Vagina (tissue), 2 donors: Measurements from ENCODE around the gene NCAPG. TPM values are rescaled to one million over a fixed set of nuclear protein-coding genes. Genes with fewer than 3 reads are reported as not detected.

Experiments
- DNase-seq, 2 donors: peaks; one replicate each; pipeline ENCODE4 v3.0.0-alpha.2; 2017; ENCODE audit errors: extremely low spot score in 2 of 2
- H3K27ac ChIP-seq: fragments of 200-600 bp; sonication (generic); one replicate; pipeline ENCODE4 v1.5.1; 2019
- H3K27me3 ChIP-seq: fragments of 200-600 bp; sonication (generic); one replicate; pipeline ENCODE4 v1.5.1; 2019
- H3K36me3 ChIP-seq, 2 donors: fragments of 200-600 bp; sonication (generic); one replicate each; pipeline ENCODE4 v1.5.1; 2017 to 2019
- H3K4me1 ChIP-seq: fragments of 200-600 bp; sonication (generic); one replicate; pipeline ENCODE4 v1.5.1; 2019
- H3K4me3 ChIP-seq, 2 donors: fragments of 200-600 bp; sonication (generic); 1 replicate in 1 of 2; 2 replicates in 1 of 2; pipeline ENCODE4 v1.5.1; 2016 to 2019
- H3K9me3 ChIP-seq: fragments of 200-600 bp; sonication (generic); one replicate; pipeline ENCODE4 v1.5.1; 2019
- POLR2A ChIP-seq, 2 donors: fragments of 450-650 bp; IDR thresholded peaks; one replicate each; pipeline ENCODE4 v1.6.1; 2017; ENCODE audit warnings: antibody characterized with exemption in 2 of 2, mild to moderate bottlenecking in 2 of 2, moderate library complexity in 2 of 2
- POLR2AphosphoS5 ChIP-seq, 2 donors: sonication (generic); formaldehyde crosslinking; IDR thresholded peaks; one replicate each; pipeline ENCODE4 v1.9.0; 2017; ENCODE audit warnings: antibody characterized with exemption in 2 of 2, mild to moderate bottlenecking in 2 of 2, low read depth in 1 of 2; ENCODE audit not compliant: insufficient read depth in 1 of 2
- intact Hi-C: fragments of 100-400 bp; cut with DNase I; formaldehyde crosslinking; loops from one replicate; pipeline ENCODE4 v1.15.1; 2023
- total RNA-seq: library from RNA; depleted of rRNA; stranded (reverse); fragments of >200 nt; gene quantifications from one replicate; pipeline ENCODE4 v1.2.3, GENCODE V29; 2016
- TF ChIP-seq, protein P1 (sequence below), 3 experiments: fragments of 450-650 bp in 2 of 3; fragments of 200-600 bp in 1 of 3; sonication (generic) in 1 of 3; IDR thresholded peaks; one replicate each; pipeline ENCODE4 v1.5.1; 2017 to 2019; ENCODE audit warnings: antibody characterized with exemption in 3 of 3, mild to moderate bottlenecking in 2 of 3, moderate library complexity in 2 of 3

NCAPG gene
- total RNA-seq, 1 donor from 2014 or later = 1.5 TPM

DNA sequence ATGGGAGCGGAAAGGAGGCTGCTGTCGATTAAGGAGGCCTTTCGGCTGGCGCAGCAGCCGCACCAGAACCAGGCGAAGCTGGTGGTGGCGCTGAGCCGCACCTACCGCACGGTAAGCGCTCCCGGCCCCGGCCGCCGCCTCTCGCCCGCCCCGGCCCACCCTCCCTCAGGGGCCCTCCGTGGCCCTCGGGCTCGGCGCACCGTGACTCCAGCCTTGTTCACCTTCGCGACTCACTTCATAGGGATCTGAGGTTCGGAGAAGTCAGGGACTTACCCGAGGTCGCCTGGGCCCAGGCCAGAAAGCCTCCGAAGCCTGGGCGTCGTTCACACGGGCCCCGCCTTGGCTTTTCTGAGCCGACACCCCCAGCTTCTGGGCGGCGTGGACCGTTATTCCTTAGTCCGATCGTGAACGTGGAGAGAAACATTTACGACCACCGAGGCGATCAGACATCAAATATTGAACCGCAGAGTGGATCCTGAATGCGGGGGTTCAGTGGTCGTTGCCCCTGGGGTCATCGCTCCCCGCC, 362 bp downstream of the NCAPG start:
- intact Hi-C loops = loop anchor here (5.0 kb wide), 1 partner anchor 211 kb away; the partner anchor contains the start of gene LCORL
- peaks cover 48% of the 10 kb centered on the region for H3K4me1 ChIP-seq
- no peaks in the 10 kb centered on the region for H3K27me3 ChIP-seq
- TF ChIP-seq POLR2A (IDR thresholded peaks at IDR 0.05) (no peak), POLR2AphosphoS5 (IDR thresholded peaks at IDR 0.05; ENCODE audit: insufficient read depth in 1 of 2, low read depth in 1 of 2) (no peak)
- TF ChIP-seq, protein P1, sequence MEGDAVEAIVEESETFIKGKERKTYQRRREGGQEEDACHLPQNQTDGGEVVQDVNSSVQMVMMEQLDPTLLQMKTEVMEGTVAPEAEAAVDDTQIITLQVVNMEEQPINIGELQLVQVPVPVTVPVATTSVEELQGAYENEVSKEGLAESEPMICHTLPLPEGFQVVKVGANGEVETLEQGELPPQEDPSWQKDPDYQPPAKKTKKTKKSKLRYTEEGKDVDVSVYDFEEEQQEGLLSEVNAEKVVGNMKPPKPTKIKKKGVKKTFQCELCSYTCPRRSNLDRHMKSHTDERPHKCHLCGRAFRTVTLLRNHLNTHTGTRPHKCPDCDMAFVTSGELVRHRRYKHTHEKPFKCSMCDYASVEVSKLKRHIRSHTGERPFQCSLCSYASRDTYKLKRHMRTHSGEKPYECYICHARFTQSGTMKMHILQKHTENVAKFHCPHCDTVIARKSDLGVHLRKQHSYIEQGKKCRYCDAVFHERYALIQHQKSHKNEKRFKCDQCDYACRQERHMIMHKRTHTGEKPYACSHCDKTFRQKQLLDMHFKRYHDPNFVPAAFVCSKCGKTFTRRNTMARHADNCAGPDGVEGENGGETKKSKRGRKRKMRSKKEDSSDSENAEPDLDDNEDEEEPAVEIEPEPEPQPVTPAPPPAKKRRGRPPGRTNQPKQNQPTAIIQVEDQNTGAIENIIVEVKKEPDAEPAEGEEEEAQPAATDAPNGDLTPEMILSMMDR (IDR thresholded peaks at IDR 0.05) = no peak
- H3K36me3 ChIP-seq = no peaks in the 10 kb centered on the region
- peak overlapping the region; percentile 92 to 97 for H3K4me3 ChIP-seq
- DNase-seq = no peak
- H3K27ac ChIP-seq = peak overlapping the region; percentile 73
- H3K9me3 ChIP-seq = no peaks in the 10 kb centered on the region

DNA sequence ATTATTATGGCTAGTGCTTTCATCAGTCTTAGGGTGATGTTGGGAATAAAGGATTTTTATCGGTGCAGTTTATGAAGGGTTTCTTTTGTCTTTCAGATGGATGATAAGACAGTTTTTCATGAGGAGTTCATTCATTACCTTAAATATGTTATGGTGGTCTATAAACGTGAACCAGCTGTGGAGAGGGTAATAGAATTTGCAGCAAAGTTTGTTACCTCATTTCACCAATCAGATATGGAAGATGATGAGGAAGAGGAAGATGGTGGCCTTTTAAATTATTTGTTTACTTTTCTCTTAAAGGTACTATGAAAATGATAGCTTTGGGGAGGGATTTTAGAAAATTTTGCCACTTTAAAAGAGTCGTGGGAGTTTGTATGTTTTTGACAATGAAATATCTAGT, 1.3 kb downstream of the NCAPG start:
- DNase-seq = no peak
- Histone ChIP-seq H3K9me3 (no peaks in the 10 kb centered on the region), H3K36me3 (no peaks in the 10 kb centered on the region), H3K4me3 (no peak overlapping the region), H3K4me1 (peaks cover 39% of the 10 kb centered on the region), H3K27ac (no peak overlapping the region), H3K27me3 (no peaks in the 10 kb centered on the region)
- intact Hi-C loops = loop anchor here (5.0 kb wide), 1 partner anchor 210 kb away; the partner anchor contains the start of gene LCORL
- TF ChIP-seq POLR2A (IDR thresholded peaks at IDR 0.05) (no peak), POLR2AphosphoS5 (IDR thresholded peaks at IDR 0.05; ENCODE audit: insufficient read depth in 1 of 2, low read depth in 1 of 2) (no peak)
- TF ChIP-seq, protein P1 (IDR thresholded peaks at IDR 0.05) = no peak

DNA sequence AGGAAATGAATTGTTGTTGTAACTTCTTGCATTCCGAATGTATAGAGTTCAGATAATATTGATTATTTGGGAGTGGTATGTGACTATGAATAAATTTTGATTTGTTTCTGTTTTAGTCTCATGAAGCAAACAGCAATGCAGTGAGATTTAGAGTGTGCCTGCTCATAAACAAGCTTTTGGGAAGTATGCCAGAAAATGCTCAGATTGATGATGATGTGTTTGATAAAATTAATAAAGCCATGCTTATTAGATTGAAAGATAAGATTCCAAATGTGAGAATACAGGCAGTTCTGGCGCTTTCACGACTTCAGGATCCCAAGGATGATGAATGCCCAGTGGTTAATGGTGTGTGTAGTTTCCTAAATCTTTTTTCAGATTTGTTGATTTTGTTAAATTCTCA, 2.0 kb downstream of the NCAPG start:
- H3K27ac ChIP-seq = no peak overlapping the region
- peaks cover 32% of the 10 kb centered on the region for H3K4me1 ChIP-seq
- no peaks in the 10 kb centered on the region for H3K9me3 ChIP-seq
- no peaks in the 10 kb centered on the region for H3K36me3 ChIP-seq
- H3K27me3 ChIP-seq = no peaks in the 10 kb centered on the region
- H3K4me3 ChIP-seq = no peak overlapping the region
- no peak for DNase-seq
- intact Hi-C loops = loop anchor here (5.0 kb wide), 1 partner anchor 210 kb away; the partner anchor contains the start of gene LCORL
- TF ChIP-seq, protein P1 (IDR thresholded peaks at IDR 0.05) = no peak
- TF ChIP-seq POLR2AphosphoS5 (IDR thresholded peaks at IDR 0.05; ENCODE audit: insufficient read depth in 1 of 2, low read depth in 1 of 2) (no peak), POLR2A (IDR thresholded peaks at IDR 0.05) (no peak)

DNA sequence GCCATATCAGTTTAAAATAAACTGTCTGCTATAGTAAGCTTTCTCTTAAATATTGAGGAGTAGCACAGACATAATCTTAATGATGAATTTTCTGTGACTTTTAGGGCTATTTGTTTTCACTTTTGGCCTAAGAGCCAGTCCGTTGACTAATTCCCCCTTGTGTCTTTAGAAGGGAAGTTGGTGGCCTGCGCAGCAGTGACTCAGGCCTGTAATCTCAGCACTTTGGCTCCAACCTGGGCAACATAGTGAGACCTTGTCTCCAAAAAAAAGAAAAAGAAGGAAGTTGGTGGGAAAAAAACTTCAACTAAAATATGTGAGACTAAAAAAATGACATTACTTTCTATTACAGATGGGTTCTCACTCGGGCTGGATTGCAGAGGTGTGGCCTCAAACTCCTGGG, 3.4 kb downstream of the NCAPG start:
- Histone ChIP-seq H3K36me3 (no peaks in the 10 kb centered on the region), H3K27me3 (no peaks in the 10 kb centered on the region), H3K27ac (no peak overlapping the region), H3K4me3 (no peak overlapping the region), H3K4me1 (peaks cover 18% of the 10 kb centered on the region), H3K9me3 (no peaks in the 10 kb centered on the region)
- intact Hi-C loops = loop anchor here (5.0 kb wide), 1 partner anchor 208 kb away; the partner anchor contains the start of gene LCORL
- no peak for DNase-seq
- TF ChIP-seq, protein P1 (IDR thresholded peaks at IDR 0.05) = no peak
- TF ChIP-seq POLR2A (IDR thresholded peaks at IDR 0.05) (no peak), POLR2AphosphoS5 (IDR thresholded peaks at IDR 0.05; ENCODE audit: insufficient read depth in 1 of 2, low read depth in 1 of 2) (no peak)

DNA sequence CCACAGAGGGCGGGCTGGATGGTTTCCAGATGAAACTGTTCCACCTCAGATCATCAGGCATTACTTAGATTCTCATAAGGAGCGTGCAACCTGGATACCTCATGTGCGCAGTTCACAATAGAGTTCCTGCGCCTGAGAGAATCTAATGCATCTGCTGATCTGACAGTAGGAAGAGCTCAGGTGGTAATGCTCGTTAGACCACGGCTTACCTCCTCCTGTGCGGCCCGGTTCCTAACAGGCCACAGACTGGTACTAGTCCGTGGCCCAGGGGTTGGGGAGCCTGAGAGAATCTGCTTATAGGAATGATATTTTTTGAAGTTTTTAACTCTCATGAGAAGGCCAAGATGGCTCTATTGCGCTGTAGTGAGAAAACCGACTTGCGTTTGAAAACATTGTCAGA, 5.4 kb downstream of the NCAPG start:
- TF ChIP-seq POLR2A (IDR thresholded peaks at IDR 0.05) (no peak), POLR2AphosphoS5 (IDR thresholded peaks at IDR 0.05; ENCODE audit: insufficient read depth in 1 of 2, low read depth in 1 of 2) (no peak)
- TF ChIP-seq, protein P1 (IDR thresholded peaks at IDR 0.05) = no peak
- Histone ChIP-seq H3K4me1 (peaks cover 8% of the 10 kb centered on the region), H3K4me3 (no peak overlapping the region), H3K27me3 (no peaks in the 10 kb centered on the region), H3K27ac (no peak overlapping the region), H3K9me3 (no peaks in the 10 kb centered on the region), H3K36me3 (no peaks in the 10 kb centered on the region)
- DNase-seq = no peak
- intact Hi-C loops = no loop called here
